HG03558 (cell line): ENCODE results near the gene LCMT1.
"Not testable (repeated sequence)": the region's sequence is repeated elsewhere in the genome, so short reads cannot be mapped to it uniquely, and the experiment has no call there.

ENCODE experiments used
- ATAC-seq: cut with Tn5 transposase; IDR thresholded peaks from one replicate; pipeline ENCODE4 v1.9.1; 2021; ENCODE audit warnings: moderate number of reproducible peaks; ENCODE audit not compliant: unreplicated experiment; ENCODE audit errors: extremely low read depth

LCMT1 gene

GRCh38 chr16:25093208-25094061, 18.1 kb upstream of the LCMT1 start:
- ATAC-seq, result no peak

- no peak for ATAC-seq
Measured at GRCh38 chr16:25094596-25094995, 16.9 kb upstream of the LCMT1 start.

GRCh38 chr16:25095636-25096035, 15.9 kb upstream of the LCMT1 start:
- no peak for ATAC-seq

GRCh38 chr16:25097276-25097975, 14.1 kb upstream of the LCMT1 start:
- ATAC-seq, result no peak

GRCh38 chr16:25100511-25100910, 11.0 kb upstream of the LCMT1 start:
- ATAC-seq, result no peak

- ATAC-seq, result peak; percentile 39
Measured at GRCh38 chr16:25106567-25107465, 4.7 kb upstream of the LCMT1 start.

GRCh38 chr16:25107466-25107792, 4.1 kb upstream of the LCMT1 start:
- ATAC-seq, result no peak

GRCh38 chr16:25108054-25108453, 3.5 kb upstream of the LCMT1 start:
- no peak for ATAC-seq

GRCh38 chr16:25109643-25110042, 1.9 kb upstream of the LCMT1 start:
- no peak for ATAC-seq

GRCh38 chr16:25110387-25110947, 1.1 kb upstream of the LCMT1 start:
- ATAC-seq, result no peak

GRCh38 chr16:25114121-25114520, 2.6 kb downstream of the LCMT1 start:
- ATAC-seq, result no peak

GRCh38 chr16:25118851-25119578, 7.5 kb downstream of the LCMT1 start:
- no peak for ATAC-seq

GRCh38 chr16:25121824-25122600, 10.5 kb downstream of the LCMT1 start:
- no peak for ATAC-seq

GRCh38 chr16:25124503-25124902, 13.0 kb downstream of the LCMT1 start:
- no peak for ATAC-seq

- not testable (repeated sequence) for ATAC-seq
Measured at GRCh38 chr16:25126086-25126666, 14.6 kb downstream of the LCMT1 start.

- ATAC-seq, result no peak
Measured at GRCh38 chr16:25126820-25127232, 15.3 kb downstream of the LCMT1 start.

- not testable (repeated sequence) for ATAC-seq
Measured at GRCh38 chr16:25132751-25133150, 21.2 kb downstream of the LCMT1 start.

GRCh38 chr16:25134166-25134700, 22.7 kb downstream of the LCMT1 start:
- ATAC-seq, result no peak
